WTC11 (cell line): ENCODE measurements around the gene CNN2. TPM values are rescaled to one million over a fixed set of nuclear protein-coding genes. Genes with fewer than 3 reads are reported as not detected.

Source experiments
- ATAC-seq: fragments of 200-7000 bp; cut with Tn5 transposase; 2 replicates; pipeline ENCODE4 v1.10.0; 2021; ENCODE audit warnings: mild to moderate bottlenecking, moderate library complexity
- CTCF ChIA-PET: fragments of 300-600 bp; sonication (Branson Sonifier 250); formaldehyde crosslinking; loops from one replicate; lab custom pipeline; 2021; ENCODE audit warnings: antibody characterized with exemption; lab: Charles Lee
- POLR2A ChIA-PET: fragments of 350-600 bp; sonication (Branson Sonifier 250); formaldehyde crosslinking; loops from one replicate; lab custom pipeline; 2021; ENCODE audit warnings: antibody characterized with exemption; lab: Charles Lee
- DNase-seq: peaks from one replicate; pipeline ENCODE4 v3.0.0; 2021; ENCODE audit warnings: low spot score
- H3K27ac Mint-ChIP-seq: 2 replicates; pipeline ENCODE4 v1.8.0; 2021; ENCODE audit warnings: mixed read lengths
- H3K27me3 Mint-ChIP-seq: 2 replicates; pipeline ENCODE4 v1.8.0; 2021; ENCODE audit warnings: low read depth, mild to moderate bottlenecking, moderate library complexity, mixed read lengths
- H3K36me3 Mint-ChIP-seq: 2 replicates; pipeline ENCODE4 v1.8.0; 2021; ENCODE audit warnings: mixed read lengths
- H3K4me1 Mint-ChIP-seq: 2 replicates; pipeline ENCODE4 v1.8.0; 2022; ENCODE audit warnings: mixed read lengths
- H3K4me3 Mint-ChIP-seq: 2 replicates; pipeline ENCODE4 v1.8.0; 2021; ENCODE audit warnings: mild to moderate bottlenecking, moderate library complexity, mixed read lengths
- H3K9me3 Mint-ChIP-seq: 2 replicates; pipeline ENCODE4 v1.8.0; 2021; ENCODE audit warnings: mixed read lengths
- CREB1 ChIP-seq: sonication (generic); formaldehyde crosslinking; IDR thresholded peaks from 2 replicates; pipeline ENCODE4 v1.8.0; 2023; ENCODE audit warnings: mild to moderate bottlenecking, missing genetic modification reagents
- GABPB1 ChIP-seq: sonication (generic); formaldehyde crosslinking; IDR thresholded peaks from 2 replicates; pipeline ENCODE4 v1.8.1; 2023; ENCODE audit warnings: mild to moderate bottlenecking, missing genetic modification reagents
- JUN ChIP-seq: sonication (generic); formaldehyde crosslinking; IDR thresholded peaks from 2 replicates; pipeline ENCODE4 v1.8.0; 2023; ENCODE audit warnings: mild to moderate bottlenecking, missing genetic modification reagents
- KAT7 ChIP-seq: sonication (generic); formaldehyde crosslinking; IDR thresholded peaks from 2 replicates; pipeline ENCODE4 v1.8.1; 2023; ENCODE audit warnings: missing genetic modification reagents, mild to moderate bottlenecking, borderline replicate concordance
- MYBL2 ChIP-seq: sonication (generic); formaldehyde crosslinking; IDR thresholded peaks from 2 replicates; pipeline ENCODE4 v1.8.1; 2023; ENCODE audit warnings: mild to moderate bottlenecking, moderate library complexity, missing genetic modification reagents
- NFATC4 ChIP-seq: fragments of 250-450 bp; sonication (Bioruptor Pico); IDR thresholded peaks from 2 replicates; pipeline ENCODE4 v1.9.0; 2021; ENCODE audit warnings: mild to moderate bottlenecking
- NR3C1 ChIP-seq: sonication (generic); formaldehyde crosslinking; conservative IDR thresholded peaks from 2 replicates; pipeline ENCODE4 v1.8.1; 2023; ENCODE audit warnings: low read depth, mild to moderate bottlenecking, missing genetic modification reagents
- TEAD4 ChIP-seq: sonication (generic); formaldehyde crosslinking; IDR thresholded peaks from 2 replicates; pipeline ENCODE4 v1.8.0; 2022; ENCODE audit warnings: mild to moderate bottlenecking, missing genetic modification reagents
- ZNF396 ChIP-seq: fragments of 250-450 bp; sonication (Bioruptor Pico); IDR thresholded peaks from 2 replicates; pipeline ENCODE4 v1.8.0; 2021; ENCODE audit warnings: mild to moderate bottlenecking, moderate library complexity, borderline replicate concordance
- ZNF423 ChIP-seq: fragments of 250-450 bp; sonication (Bioruptor Pico); IDR thresholded peaks from 2 replicates; pipeline ENCODE4 v2.1.2; 2022; ENCODE audit warnings: mild to moderate bottlenecking, moderate library complexity
- ZNF671 ChIP-seq: fragments of 250-450 bp; sonication (Bioruptor Pico); IDR thresholded peaks from 2 replicates; pipeline ENCODE4 v1.8.0; 2021; ENCODE audit warnings: mild to moderate bottlenecking
- total RNA-seq: library from RNA; stranded (reverse); gene quantifications from 3 replicates; pipeline ENCODE4 v1.2.3, GENCODE V29; 2021
- TF ChIP-seq, protein P1 (sequence below): sonication (generic); formaldehyde crosslinking; IDR thresholded peaks from 2 replicates; pipeline ENCODE4 v1.8.0; 2023; ENCODE audit warnings: mild to moderate bottlenecking, missing genetic modification reagents
- TF ChIP-seq, protein P2 (sequence below): sonication (generic); formaldehyde crosslinking; IDR thresholded peaks from 2 replicates; pipeline ENCODE4 v1.8.0; 2023; ENCODE audit warnings: missing genetic modification reagents, mild to moderate bottlenecking, borderline replicate concordance
- TF ChIP-seq, protein P3 (sequence below): sonication (generic); formaldehyde crosslinking; IDR thresholded peaks from 2 replicates; pipeline ENCODE4 v1.8.0; 2022; ENCODE audit warnings: mild to moderate bottlenecking, missing genetic modification reagents

The CNN2 gene
- total RNA-seq, 1 experiment from 2014 or later = 390 TPM

DNA sequence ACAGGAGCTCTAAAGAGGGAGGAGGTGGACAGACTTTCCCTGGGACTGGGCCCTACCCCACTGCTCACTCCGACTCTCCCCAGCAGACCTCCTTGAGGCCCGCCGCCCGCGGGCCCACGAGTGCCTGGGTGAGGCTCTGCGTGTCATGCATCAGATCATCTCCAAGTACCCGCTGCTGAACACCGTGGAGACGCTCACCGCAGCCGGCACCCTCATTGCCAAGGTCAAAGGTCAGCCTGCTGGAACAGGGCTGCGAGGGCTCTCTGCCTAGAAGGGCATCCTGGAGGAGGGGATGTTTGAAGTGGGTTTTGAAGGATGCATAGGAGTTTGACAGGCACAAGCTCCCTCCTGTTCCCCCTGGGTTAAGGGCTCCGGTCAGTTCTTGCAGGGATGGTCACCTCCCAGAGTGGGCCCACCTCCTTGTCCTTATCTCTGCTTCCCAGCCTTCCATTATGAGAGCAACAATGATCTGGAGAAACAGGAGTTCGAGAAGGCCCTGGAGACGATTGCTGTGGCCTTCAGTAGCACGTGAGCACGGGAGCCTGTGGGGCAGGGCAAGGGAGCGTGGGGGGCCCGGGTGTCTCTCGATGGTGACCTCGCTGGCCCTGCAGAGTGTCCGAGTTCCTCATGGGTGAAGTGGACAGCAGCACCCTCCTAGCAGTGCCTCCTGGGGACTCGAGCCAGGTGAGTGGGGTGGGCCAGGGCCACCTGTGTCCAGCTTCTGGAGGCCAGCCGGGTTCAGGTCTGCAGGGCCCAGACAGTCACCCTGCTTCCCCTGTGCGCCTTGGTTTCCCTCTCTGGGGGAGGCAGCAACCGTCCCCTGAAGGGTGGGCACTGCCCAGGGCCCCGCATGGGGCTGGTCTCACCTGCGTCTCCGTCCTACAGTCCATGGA lies 46.9 kb downstream of the CNN2 start:
- Mint-ChIP-seq H3K27me3 (peaks cover 18% of the 10 kb centered on the region), H3K27ac (no peak overlapping the region), H3K4me3 (no peak overlapping the region), H3K9me3 (no peaks in the 10 kb centered on the region), H3K36me3 (peaks cover 9% of the 10 kb centered on the region), H3K4me1 (peaks cover 4% of the 10 kb centered on the region)
- DNase-seq = no peak
- ChIA-PET CTCF (interaction anchor here (1.6 kb wide), 1 partner anchor 8 kb away, joined by 6 read pairs; no protein-coding TSS in a partner anchor), POLR2A (no interaction called here)
- no peak for TF ChIP-seq CREB1 (CRISPR knock-in tag)
- no peak for TF ChIP-seq ZNF423 (CRISPR knock-in tag)
- TF ChIP-seq MYBL2 (CRISPR knock-in tag) = no peak
- TF ChIP-seq, protein P1, sequence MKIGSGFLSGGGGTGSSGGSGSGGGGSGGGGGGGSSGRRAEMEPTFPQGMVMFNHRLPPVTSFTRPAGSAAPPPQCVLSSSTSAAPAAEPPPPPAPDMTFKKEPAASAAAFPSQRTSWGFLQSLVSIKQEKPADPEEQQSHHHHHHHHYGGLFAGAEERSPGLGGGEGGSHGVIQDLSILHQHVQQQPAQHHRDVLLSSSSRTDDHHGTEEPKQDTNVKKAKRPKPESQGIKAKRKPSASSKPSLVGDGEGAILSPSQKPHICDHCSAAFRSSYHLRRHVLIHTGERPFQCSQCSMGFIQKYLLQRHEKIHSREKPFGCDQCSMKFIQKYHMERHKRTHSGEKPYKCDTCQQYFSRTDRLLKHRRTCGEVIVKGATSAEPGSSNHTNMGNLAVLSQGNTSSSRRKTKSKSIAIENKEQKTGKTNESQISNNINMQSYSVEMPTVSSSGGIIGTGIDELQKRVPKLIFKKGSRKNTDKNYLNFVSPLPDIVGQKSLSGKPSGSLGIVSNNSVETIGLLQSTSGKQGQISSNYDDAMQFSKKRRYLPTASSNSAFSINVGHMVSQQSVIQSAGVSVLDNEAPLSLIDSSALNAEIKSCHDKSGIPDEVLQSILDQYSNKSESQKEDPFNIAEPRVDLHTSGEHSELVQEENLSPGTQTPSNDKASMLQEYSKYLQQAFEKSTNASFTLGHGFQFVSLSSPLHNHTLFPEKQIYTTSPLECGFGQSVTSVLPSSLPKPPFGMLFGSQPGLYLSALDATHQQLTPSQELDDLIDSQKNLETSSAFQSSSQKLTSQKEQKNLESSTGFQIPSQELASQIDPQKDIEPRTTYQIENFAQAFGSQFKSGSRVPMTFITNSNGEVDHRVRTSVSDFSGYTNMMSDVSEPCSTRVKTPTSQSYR (CRISPR knock-in tag) = no peak
- TF ChIP-seq, protein P2, sequence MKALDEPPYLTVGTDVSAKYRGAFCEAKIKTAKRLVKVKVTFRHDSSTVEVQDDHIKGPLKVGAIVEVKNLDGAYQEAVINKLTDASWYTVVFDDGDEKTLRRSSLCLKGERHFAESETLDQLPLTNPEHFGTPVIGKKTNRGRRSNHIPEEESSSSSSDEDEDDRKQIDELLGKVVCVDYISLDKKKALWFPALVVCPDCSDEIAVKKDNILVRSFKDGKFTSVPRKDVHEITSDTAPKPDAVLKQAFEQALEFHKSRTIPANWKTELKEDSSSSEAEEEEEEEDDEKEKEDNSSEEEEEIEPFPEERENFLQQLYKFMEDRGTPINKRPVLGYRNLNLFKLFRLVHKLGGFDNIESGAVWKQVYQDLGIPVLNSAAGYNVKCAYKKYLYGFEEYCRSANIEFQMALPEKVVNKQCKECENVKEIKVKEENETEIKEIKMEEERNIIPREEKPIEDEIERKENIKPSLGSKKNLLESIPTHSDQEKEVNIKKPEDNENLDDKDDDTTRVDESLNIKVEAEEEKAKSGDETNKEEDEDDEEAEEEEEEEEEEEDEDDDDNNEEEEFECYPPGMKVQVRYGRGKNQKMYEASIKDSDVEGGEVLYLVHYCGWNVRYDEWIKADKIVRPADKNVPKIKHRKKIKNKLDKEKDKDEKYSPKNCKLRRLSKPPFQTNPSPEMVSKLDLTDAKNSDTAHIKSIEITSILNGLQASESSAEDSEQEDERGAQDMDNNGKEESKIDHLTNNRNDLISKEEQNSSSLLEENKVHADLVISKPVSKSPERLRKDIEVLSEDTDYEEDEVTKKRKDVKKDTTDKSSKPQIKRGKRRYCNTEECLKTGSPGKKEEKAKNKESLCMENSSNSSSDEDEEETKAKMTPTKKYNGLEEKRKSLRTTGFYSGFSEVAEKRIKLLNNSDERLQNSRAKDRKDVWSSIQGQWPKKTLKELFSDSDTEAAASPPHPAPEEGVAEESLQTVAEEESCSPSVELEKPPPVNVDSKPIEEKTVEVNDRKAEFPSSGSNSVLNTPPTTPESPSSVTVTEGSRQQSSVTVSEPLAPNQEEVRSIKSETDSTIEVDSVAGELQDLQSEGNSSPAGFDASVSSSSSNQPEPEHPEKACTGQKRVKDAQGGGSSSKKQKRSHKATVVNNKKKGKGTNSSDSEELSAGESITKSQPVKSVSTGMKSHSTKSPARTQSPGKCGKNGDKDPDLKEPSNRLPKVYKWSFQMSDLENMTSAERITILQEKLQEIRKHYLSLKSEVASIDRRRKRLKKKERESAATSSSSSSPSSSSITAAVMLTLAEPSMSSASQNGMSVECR = no peak
- TF ChIP-seq GABPB1 = no peak
- no peak for TF ChIP-seq ZNF671 (CRISPR knock-in tag)
- no peak for TF ChIP-seq JUN
- no peak for TF ChIP-seq NR3C1
- no peak for ATAC-seq

DNA sequence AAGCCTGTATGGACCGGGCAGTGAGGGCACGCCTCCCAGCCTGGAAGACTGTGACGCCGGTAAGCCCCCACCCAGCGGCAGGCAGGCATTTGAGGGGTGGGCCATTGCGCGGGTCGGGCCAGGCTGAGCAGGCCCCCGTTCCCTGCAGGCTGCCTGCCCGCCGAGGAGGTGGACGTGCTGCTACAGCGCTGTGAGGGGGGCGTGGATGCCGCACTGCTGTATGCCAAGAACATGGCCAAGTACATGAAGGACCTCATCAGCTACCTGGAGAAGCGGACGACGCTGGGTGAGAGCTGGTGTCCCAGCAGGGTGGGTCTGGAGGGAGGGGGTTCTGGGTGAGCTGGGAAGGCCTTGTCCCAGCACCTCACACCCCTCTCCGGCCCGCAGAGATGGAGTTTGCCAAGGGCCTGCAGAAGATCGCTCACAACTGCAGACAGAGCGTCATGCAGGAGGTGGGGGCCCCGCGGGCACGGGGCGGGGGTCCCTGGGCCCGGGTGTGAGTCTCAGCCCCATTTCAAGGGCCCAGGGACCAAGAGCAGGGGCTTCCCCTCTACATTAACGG lies 47.6 kb downstream of the CNN2 start:
- Mint-ChIP-seq H3K9me3 (no peaks in the 10 kb centered on the region), H3K4me1 (peaks cover 2% of the 10 kb centered on the region), H3K4me3 (no peak overlapping the region), H3K36me3 (peaks cover 9% of the 10 kb centered on the region), H3K27me3 (peaks cover 12% of the 10 kb centered on the region), H3K27ac (no peak overlapping the region)
- ATAC-seq (no peak), DNase-seq (no peak)
- ChIA-PET POLR2A (interaction anchor here (0.6 kb wide), 1 partner anchor 138 kb away, joined by 4 read pairs; no protein-coding TSS in a partner anchor), CTCF (interaction anchor here (1.4 to 1.6 kb wide), 2 partner anchors 9 to 170 kb away, joined by 4 to 6 read pairs; no protein-coding TSS in a partner anchor)
- TF ChIP-seq KAT7 (CRISPR knock-in tag) (no peak), NFATC4 (no peak), TEAD4 (CRISPR knock-in tag) (no peak), ZNF396 (CRISPR knock-in tag) (no peak)
- TF ChIP-seq, protein P3, sequence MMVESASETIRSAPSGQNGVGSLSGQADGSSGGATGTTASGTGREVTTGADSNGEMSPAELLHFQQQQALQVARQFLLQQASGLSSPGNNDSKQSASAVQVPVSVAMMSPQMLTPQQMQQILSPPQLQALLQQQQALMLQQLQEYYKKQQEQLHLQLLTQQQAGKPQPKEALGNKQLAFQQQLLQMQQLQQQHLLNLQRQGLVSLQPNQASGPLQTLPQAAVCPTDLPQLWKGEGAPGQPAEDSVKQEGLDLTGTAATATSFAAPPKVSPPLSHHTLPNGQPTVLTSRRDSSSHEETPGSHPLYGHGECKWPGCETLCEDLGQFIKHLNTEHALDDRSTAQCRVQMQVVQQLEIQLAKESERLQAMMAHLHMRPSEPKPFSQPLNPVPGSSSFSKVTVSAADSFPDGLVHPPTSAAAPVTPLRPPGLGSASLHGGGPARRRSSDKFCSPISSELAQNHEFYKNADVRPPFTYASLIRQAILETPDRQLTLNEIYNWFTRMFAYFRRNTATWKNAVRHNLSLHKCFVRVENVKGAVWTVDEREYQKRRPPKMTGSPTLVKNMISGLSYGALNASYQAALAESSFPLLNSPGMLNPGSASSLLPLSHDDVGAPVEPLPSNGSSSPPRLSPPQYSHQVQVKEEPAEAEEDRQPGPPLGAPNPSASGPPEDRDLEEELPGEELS (CRISPR knock-in tag) = no peak
